Tibial artery (tissue), 4 donors: Measurements from ENCODE around the gene TTC22.

ENCODE experiments used
- DNase-seq, 2 donors: peaks; one replicate each; pipeline ENCODE4 v3.0.0-alpha.2; 2019
- H3K27ac ChIP-seq, 2 donors: fragments of 200-600 bp; sonication (generic) in 1 of 2; 1 replicate in 1 of 2; 2 replicates in 1 of 2; pipeline ENCODE4 v1.5.1; 2018 to 2019; ENCODE audit warnings: mild to moderate bottlenecking in 1 of 2
- H3K27me3 ChIP-seq, 2 donors: fragments of 200-600 bp; sonication (generic) in 1 of 2; one replicate each; pipeline versions ENCODE4 v1.5.1 to v1.6.0; 2016 to 2019
- H3K36me3 ChIP-seq, 3 donors: fragments of 200-600 bp; sonication (generic) in 2 of 3; one replicate each; pipeline ENCODE4 v1.5.1; 2016 to 2019; ENCODE audit warnings: mild to moderate bottlenecking in 2 of 3
- H3K4me1 ChIP-seq, 4 donors: fragments of 200-600 bp; sonication (generic) in 2 of 4; 1 replicate in 3 of 4; 2 replicates in 1 of 4; pipeline ENCODE4 v1.5.1; 2016 to 2019
- H3K4me3 ChIP-seq, 2 donors: fragments of 200-600 bp; sonication (generic) in 1 of 2; 1 replicate in 1 of 2; 2 replicates in 1 of 2; pipeline ENCODE4 v1.5.1; 2018 to 2019; ENCODE audit warnings: mild to moderate bottlenecking in 2 of 2
- H3K9me3 ChIP-seq, 3 donors: fragments of 200-600 bp; sonication (generic) in 1 of 3; one replicate each; pipeline ENCODE4 v1.5.1; 2016 to 2019
- CTCF ChIP-seq, 2 experiments: fragments of 200-600 bp in 1 of 2; fragments of 450-650 bp in 1 of 2; IDR thresholded peaks; one replicate each; pipeline ENCODE4 v1.5.1; 2017 to 2019; ENCODE audit warnings: antibody characterized with exemption in 2 of 2, mild to moderate bottlenecking in 1 of 2, moderate library complexity in 1 of 2
- intact Hi-C: fragments of 100-400 bp; cut with DNase I; formaldehyde crosslinking; loops from one replicate; pipeline ENCODE4 v1.15.0; 2023; ENCODE audit warnings: low total_unique reads

TTC22 gene

DNA sequence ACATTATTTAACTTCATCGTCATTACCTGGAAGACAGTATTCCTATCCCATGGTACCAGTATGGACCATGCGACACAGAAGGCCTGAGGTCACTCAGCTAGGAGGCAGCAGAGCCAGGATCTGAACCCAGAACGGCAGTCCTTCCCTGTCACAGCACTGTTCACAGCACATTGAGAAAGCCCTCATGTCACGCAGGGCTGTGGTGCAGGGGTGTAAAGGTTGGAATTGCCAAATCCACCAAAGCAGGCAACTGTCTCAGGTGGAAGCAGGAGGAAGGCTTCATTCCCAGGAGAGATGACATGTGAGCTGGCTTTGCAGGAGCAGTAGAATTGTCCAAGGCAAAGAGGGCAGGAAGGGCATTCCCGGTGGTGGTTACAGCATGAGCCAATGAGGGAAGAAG is 9.9 kb upstream of the TTC22 start:
- Histone ChIP-seq H3K36me3 (no peaks in the 10 kb centered on the region), H3K4me1 (no peaks in the 10 kb centered on the region), H3K9me3 (no peaks in the 10 kb centered on the region), H3K4me3 (no peak overlapping the region), H3K27me3 (peaks cover 0 to 15% of the 10 kb centered on the region in 2 donors), H3K27ac (no peak overlapping the region)
- TF ChIP-seq CTCF (IDR thresholded peaks at IDR 0.05): no peak
- no peak for DNase-seq
- intact Hi-C loops: loop anchor here (10.0 kb wide), 1 partner anchor 306 kb away; no protein-coding TSS in a partner anchor

DNA sequence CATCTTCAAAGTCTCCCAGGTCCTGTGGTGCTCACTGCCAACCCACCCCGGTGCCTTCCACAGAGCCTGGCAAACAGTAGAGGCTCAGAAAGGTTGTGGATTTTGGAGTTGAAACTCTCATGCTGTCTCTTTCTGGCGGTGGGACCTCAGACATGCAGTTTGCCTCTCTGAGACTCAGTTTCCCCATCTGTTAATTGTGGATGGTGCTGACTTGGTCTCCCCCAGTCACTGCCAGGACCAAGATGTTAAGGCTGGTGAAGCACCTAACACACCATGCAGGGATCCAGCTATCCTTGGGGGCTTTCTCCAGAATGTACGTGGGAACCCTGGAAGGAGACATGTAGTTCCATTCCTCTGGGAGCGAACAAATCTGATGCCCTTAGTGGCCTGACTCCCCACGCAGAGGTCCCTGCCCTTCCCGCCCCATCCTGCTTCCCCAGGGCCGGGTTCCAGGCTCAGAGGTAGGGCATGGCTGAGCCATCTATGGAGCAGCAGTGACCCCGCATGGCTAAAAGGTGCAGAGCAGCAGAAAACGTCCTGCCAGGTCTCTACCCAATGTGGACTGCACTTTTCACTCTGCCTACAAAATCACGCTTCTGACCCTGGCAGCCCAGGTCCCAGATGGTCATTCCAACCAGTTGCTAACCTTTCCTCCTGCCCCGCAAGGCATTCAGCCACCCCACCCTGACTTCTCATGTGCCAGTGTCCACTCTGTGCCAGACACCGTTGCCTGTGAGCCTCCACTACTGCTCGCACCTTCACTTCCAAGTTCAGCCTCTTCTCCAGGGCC is 9.2 kb upstream of the TTC22 start:
- Histone ChIP-seq H3K4me3 (no peak overlapping the region), H3K36me3 (no peaks in the 10 kb centered on the region), H3K9me3 (no peaks in the 10 kb centered on the region), H3K4me1 (no peaks in the 10 kb centered on the region), H3K27ac (no peak overlapping the region), H3K27me3 (peaks cover 0 to 13% of the 10 kb centered on the region in 2 donors)
- intact Hi-C loops: loop anchor here (10.0 kb wide), 1 partner anchor 306 kb away; no protein-coding TSS in a partner anchor
- TF ChIP-seq CTCF (IDR thresholded peaks at IDR 0.05): peak; percentile 78 to 84
- DNase-seq: peak in 1 of 2 donors; percentile 39

DNA sequence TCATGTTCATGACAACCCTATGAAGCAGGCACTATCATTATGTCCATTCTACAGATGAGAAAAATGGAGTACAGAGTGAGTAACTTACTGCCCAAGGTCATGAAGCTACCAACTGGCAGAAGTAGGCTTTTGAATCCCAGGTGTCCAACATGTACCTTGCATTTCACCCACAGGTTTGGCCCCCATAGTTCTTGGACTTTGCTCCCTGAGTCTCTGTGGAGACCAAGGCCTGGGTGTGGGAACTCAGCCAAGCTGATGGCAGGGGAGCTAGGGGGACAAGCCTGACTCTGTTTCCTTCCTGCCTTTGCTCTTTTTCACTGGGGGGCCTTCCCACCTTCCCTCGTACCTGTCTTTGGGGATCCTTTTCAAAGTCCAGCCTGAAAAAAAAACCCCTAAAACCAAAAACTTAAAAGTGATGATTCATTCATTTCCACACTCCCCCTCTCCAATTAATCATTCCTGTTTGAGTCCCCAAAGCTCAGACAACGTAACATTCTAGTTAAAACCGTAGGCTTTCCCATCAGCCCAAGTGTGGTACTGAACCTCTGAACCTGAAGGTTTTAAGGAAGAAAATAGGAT is 8.5 kb upstream of the TTC22 start:
- intact Hi-C loops: loop anchor here (10.0 kb wide), 2 partner anchors 305 to 715 kb away; no protein-coding TSS in a partner anchor
- peak in 1 of 2 donors; percentile 40 for DNase-seq
- peaks cover 0 to 4% (median 2%) of the 10 kb centered on the region in 4 donors for H3K4me1 ChIP-seq

GRCh38 chr1:54808443-54809207 is 7.5 kb upstream of the TTC22 start:
- TF ChIP-seq CTCF (IDR thresholded peaks at IDR 0.05): no peak
- peaks cover 0 to 6% of the 10 kb centered on the region in 2 donors for H3K27me3 ChIP-seq
- H3K9me3 ChIP-seq: no peaks in the 10 kb centered on the region
- H3K36me3 ChIP-seq: no peaks in the 10 kb centered on the region
- H3K27ac ChIP-seq: no peak overlapping the region
- intact Hi-C loops: loop anchor here (10.0 kb wide), 1 partner anchor 714 kb away; no protein-coding TSS in a partner anchor
- peaks cover 0 to 14% (median 6%) of the 10 kb centered on the region in 4 donors for H3K4me1 ChIP-seq
- peak in 1 of 2 donors; percentile 58 for DNase-seq
- H3K4me3 ChIP-seq: no peak overlapping the region

More for the DNA sequence above, 8.5 kb upstream of the TTC22 start:
- no peaks in the 10 kb centered on the region for H3K36me3 ChIP-seq
- TF ChIP-seq CTCF (IDR thresholded peaks at IDR 0.05): no peak
- H3K4me3 ChIP-seq: no peak overlapping the region
- H3K9me3 ChIP-seq: no peaks in the 10 kb centered on the region
- no peak overlapping the region for H3K27ac ChIP-seq
- peaks cover 0 to 12% of the 10 kb centered on the region in 2 donors for H3K27me3 ChIP-seq

- DNase-seq: no peak
- Histone ChIP-seq H3K36me3 (no peaks in the 10 kb centered on the region), H3K4me3 (no peak overlapping the region), H3K27me3 (peaks cover 0 to 8% of the 10 kb centered on the region in 2 donors), H3K9me3 (no peaks in the 10 kb centered on the region), H3K27ac (no peak overlapping the region), H3K4me1 (peaks cover 0 to 15% (median 6%) of the 10 kb centered on the region in 4 donors)
- no peak for TF ChIP-seq CTCF (IDR thresholded peaks at IDR 0.05)
- intact Hi-C loops: loop anchor here (10.0 kb wide), 1 partner anchor 713 kb away; no protein-coding TSS in a partner anchor
These were observed 6.6 kb upstream of the TTC22 start for GRCh38 chr1:54807756-54808155.
